ENCODE data around the gene NEGR1. TPM values are rescaled to one million over a fixed set of nuclear protein-coding genes. Genes with fewer than 3 reads are reported as not detected.

The NEGR1 gene
- total RNA-seq, 2 experiments from 2014 or later, result not detected

- no peaks in the 10 kb centered on the region for H3K9me2 ChIP-seq (ENCODE audit: insufficient read depth, low read length)
- CTCF ChIA-PET (ENCODE audit: unreplicated experiment), result no interaction called here
- H3K79me2 ChIP-seq (ENCODE audit: insufficient read depth, low read depth, low read length), result no peaks in the 10 kb centered on the region
- H3K9me3 ChIP-seq (ENCODE audit: low read length), result no peaks in the 10 kb centered on the region
- H3K27ac ChIP-seq (ENCODE audit: low read depth, low read length, poor library complexity, severe bottlenecking), result no peak overlapping the region
- intact Hi-C loops (cut with micrococcal nuclease; ENCODE audit: unreplicated experiment), result no loop called here
- TF ChIP-seq EZH2phosphoT487 (IDR thresholded peaks at IDR 0.05; ENCODE audit: borderline replicate concordance, low read depth, low read length), result no peak
- no peak for TF ChIP-seq CTCF (conservative IDR thresholded peaks at IDR 0.05; ENCODE audit: low read length)
- no TSS peak for BruUV-seq (replicated peaks)
- H3K36me3 ChIP-seq (ENCODE audit: insufficient read depth, low read length), result no peaks in the 10 kb centered on the region
- H3K4me1 ChIP-seq (ENCODE audit: insufficient read depth, low read length, poor library complexity, severe bottlenecking), result no peaks in the 10 kb centered on the region
- H3K4me2 ChIP-seq (ENCODE audit: low read length), result no peak overlapping the region
- POLR2A ChIA-PET, result interaction anchor here (0.6 kb wide), 1 partner anchor 1965 kb away, joined by 3 read pairs; no protein-coding TSS in a partner anchor
- no peak for DNase-seq (ENCODE audit: low spot score)
- H2AFZ ChIP-seq (ENCODE audit: low read length), result no peak overlapping the region
- H4K20me1 ChIP-seq (ENCODE audit: insufficient read depth, low read length), result no peaks in the 10 kb centered on the region
- H3K4me3 ChIP-seq (ENCODE audit: low read depth, low read length, poor library complexity, severe bottlenecking), result no peak overlapping the region
These were observed 152.5 kb downstream of the NEGR1 start for GRCh38 chr1:72129869-72130268.

- Histone ChIP-seq H3K4me1 (ENCODE audit: insufficient read depth, low read length, poor library complexity, severe bottlenecking) (no peaks in the 10 kb centered on the region), H3K9me3 (ENCODE audit: low read length) (no peaks in the 10 kb centered on the region), H3K4me2 (ENCODE audit: low read length) (no peak overlapping the region), H3K36me3 (ENCODE audit: insufficient read depth, low read length) (no peaks in the 10 kb centered on the region), H3K27ac (ENCODE audit: low read depth, low read length, poor library complexity, severe bottlenecking) (no peak overlapping the region), H3K9me2 (ENCODE audit: insufficient read depth, low read length) (no peaks in the 10 kb centered on the region), H4K20me1 (ENCODE audit: insufficient read depth, low read length) (no peaks in the 10 kb centered on the region), H3K79me2 (ENCODE audit: insufficient read depth, low read depth, low read length) (no peaks in the 10 kb centered on the region), H2AFZ (ENCODE audit: low read length) (no peak overlapping the region), H3K4me3 (ENCODE audit: low read depth, low read length, poor library complexity, severe bottlenecking) (no peak overlapping the region)
- intact Hi-C loops (cut with micrococcal nuclease; ENCODE audit: unreplicated experiment), result loop anchor here (1.0 kb wide), 1 partner anchor 10 kb away; no protein-coding TSS in a partner anchor
- CTCF ChIA-PET (ENCODE audit: unreplicated experiment), result no interaction called here
- BruUV-seq (replicated peaks), result no TSS peak
- no peak for DNase-seq (ENCODE audit: low spot score)
- POLR2A ChIA-PET, result no interaction called here
- TF ChIP-seq CTCF (conservative IDR thresholded peaks at IDR 0.05; ENCODE audit: low read length) (no peak), EZH2phosphoT487 (IDR thresholded peaks at IDR 0.05; ENCODE audit: borderline replicate concordance, low read depth, low read length) (no peak)
These were observed 160.0 kb downstream of the NEGR1 start for GRCh38 chr1:72122099-72122880.

GRCh38 chr1:72119491-72119890, 162.8 kb downstream of the NEGR1 start:
- TF ChIP-seq CTCF (conservative IDR thresholded peaks at IDR 0.05; ENCODE audit: low read length) (no peak), EZH2phosphoT487 (IDR thresholded peaks at IDR 0.05; ENCODE audit: borderline replicate concordance, low read depth, low read length) (no peak)
- no peaks in the 10 kb centered on the region for H3K79me2 ChIP-seq (ENCODE audit: insufficient read depth, low read depth, low read length)
- H4K20me1 ChIP-seq (ENCODE audit: insufficient read depth, low read length), result no peaks in the 10 kb centered on the region
- POLR2A ChIA-PET, result no interaction called here
- H2AFZ ChIP-seq (ENCODE audit: low read length), result no peak overlapping the region
- intact Hi-C loops (cut with micrococcal nuclease; ENCODE audit: unreplicated experiment), result no loop called here
- BruUV-seq (replicated peaks), result no TSS peak
- no peaks in the 10 kb centered on the region for H3K4me1 ChIP-seq (ENCODE audit: insufficient read depth, low read length, poor library complexity, severe bottlenecking)
- no peak for DNase-seq (ENCODE audit: low spot score)
- CTCF ChIA-PET (ENCODE audit: unreplicated experiment), result no interaction called here
- H3K9me3 ChIP-seq (ENCODE audit: low read length), result no peaks in the 10 kb centered on the region
- no peak overlapping the region for H3K4me2 ChIP-seq (ENCODE audit: low read length)
- H3K27ac ChIP-seq (ENCODE audit: low read depth, low read length, poor library complexity, severe bottlenecking), result no peak overlapping the region
- H3K36me3 ChIP-seq (ENCODE audit: insufficient read depth, low read length), result no peaks in the 10 kb centered on the region
- no peak overlapping the region for H3K4me3 ChIP-seq (ENCODE audit: low read depth, low read length, poor library complexity, severe bottlenecking)
- H3K9me2 ChIP-seq (ENCODE audit: insufficient read depth, low read length), result no peaks in the 10 kb centered on the region

Data from OCI-LY7 (cell line).